NCI-H2227 treated with DMSO at 0.1 percent for 48 hours (cell line): ENCODE measurements around the gene CPT1C.

Source experiments
- DNase-seq: peaks from one replicate; lab custom pipeline; 2025; lab: John Stamatoyannopoulos, UW

The CPT1C gene

GRCh38 chr19:49761249-49761624 is 70.3 kb downstream of the CPT1C start:
- no peak for DNase-seq

DNA sequence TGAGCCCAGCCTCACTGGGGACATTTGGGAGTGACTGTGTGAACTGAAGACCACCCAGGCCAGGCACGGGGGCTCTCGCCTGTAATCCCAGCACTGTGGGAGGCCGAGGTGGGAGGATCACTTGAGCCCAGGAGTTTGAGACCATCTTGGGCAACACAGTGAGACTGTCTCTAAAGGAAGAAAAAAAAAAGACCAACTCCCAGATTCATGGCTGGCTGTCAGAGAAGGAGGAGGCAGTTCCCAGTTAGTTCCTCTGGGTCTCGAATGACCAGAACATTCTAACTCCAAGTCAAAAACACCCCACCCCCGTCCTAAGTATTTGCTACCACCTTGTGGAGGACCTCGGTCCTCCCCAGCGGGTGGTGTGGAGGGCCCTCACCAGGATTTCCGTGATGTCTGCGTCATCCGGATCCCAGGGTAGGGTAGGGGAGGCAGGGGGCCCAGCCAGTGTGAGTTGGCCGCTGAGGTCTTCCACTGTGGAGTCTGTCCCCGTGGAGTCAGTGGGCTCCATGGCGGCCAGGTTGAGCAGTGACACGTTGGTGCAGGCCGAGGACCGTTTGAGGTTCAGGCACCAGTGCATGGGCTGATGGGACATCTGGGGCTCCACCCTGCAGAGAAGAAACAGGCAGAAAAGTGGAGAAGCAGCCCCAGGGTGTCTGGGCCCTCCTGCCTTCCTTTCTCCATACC is 70.9 kb downstream of the CPT1C start:
- no peak for DNase-seq

DNA sequence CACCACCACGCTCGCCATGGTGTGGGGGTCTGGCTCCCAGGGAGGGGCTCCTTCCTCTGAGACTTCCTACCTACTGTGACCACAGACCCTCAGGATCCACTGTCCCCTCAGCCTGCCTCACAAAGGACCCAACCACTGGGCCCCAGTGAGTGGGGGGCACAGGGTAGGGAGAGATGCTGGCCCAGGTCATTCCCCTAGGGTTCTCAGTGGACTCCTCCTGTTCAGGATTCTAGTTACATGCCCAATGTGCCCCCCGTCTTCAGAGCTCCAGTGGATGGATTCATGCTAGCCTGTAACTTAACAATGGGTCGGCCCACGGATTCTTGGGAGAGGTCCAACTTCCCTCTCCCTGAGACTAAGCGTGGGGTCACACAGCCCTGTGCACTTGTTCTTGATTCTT is 72.3 kb downstream of the CPT1C start, which contains the start of gene TSKS:
TSKS (minus strand) TSS at position 77 of the 400 bp plus-strand sequence; CDS start at position 18, 59 bp downstream.
- no peak for DNase-seq
